K562 (cell line): ENCODE measurements around the gene JPT2. TPM values are rescaled to one million over a fixed set of nuclear protein-coding genes. Genes with fewer than 3 reads are reported as not detected.

Experiments
- ATAC-seq: fragments of 200-7000 bp; cut with Tn5 transposase; 3 replicates; pipeline ENCODE4 v1.9.1; 2020; ENCODE audit warnings: moderate library complexity
- BruUV-seq: library from RNA; stranded (reverse); fragments of 400-500 nt; replicated peaks from 2 replicates; lab custom pipeline; 2021; lab: Mats Ljungman, UMichigan
- CTCF ChIA-PET: fragments of 300-600 bp; formaldehyde crosslinking; extraction: SDS; loops from one replicate; lab custom pipeline; 2021; ENCODE audit warnings: low intra/inter-chr PET ratio; lab: Yijun Ruan, JAX
- POLR2A ChIA-PET: fragments of 300-600, 350-650 bp; sonication (Branson Sonifier 250); formaldehyde crosslinking; extraction: SDS; loops from one replicate; lab custom pipeline; 2021; ENCODE audit warnings: antibody characterized with exemption, inconsistent platforms; lab: Yijun Ruan, JAX
- DNase-seq, 4 experiments: peaks; one replicate each; pipeline versions ENCODE4 v3.0.0 to v3.0.0-alpha.2; 2011 to 2018; ENCODE audit warnings: low spot score in 3 of 4, mixed read lengths in 3 of 4; ENCODE audit errors: extremely low read depth in 1 of 4
- FAIRE-seq: peaks from 2 replicates; lab custom pipeline; 2011; peaks lifted over from hg19 to GRCh38; lab: Jason Lieb, UNC
- H2AFZ ChIP-seq: 2 replicates; pipeline ENCODE4 v1.6.0; 2011; ENCODE audit warnings: low read depth, low read length, control low read depth, inconsistent platforms
- H3K27ac ChIP-seq: fragments of 200-600 bp; 3 replicates; pipeline ENCODE4 v1.8.0; 2011; ENCODE audit warnings: low read depth, mild to moderate bottlenecking, control low read depth, inconsistent platforms, low read length, moderate library complexity, mixed read lengths; ENCODE audit errors: extremely low read depth
- H3K27me3 ChIP-seq, 2 experiments: fragments of 300-600 bp in 1 of 2; 2 replicates in 1 of 2; 3 replicates in 1 of 2; pipeline versions ENCODE4 v1.6.0 to v1.8.0; 2011; ENCODE audit warnings: inconsistent platforms in 2 of 2, low read length in 2 of 2, mild to moderate bottlenecking in 1 of 2, mixed read lengths in 1 of 2, moderate library complexity in 1 of 2; ENCODE audit not compliant: control insufficient read depth in 2 of 2, insufficient read depth in 2 of 2
- H3K36me3 ChIP-seq: fragments of 300-600 bp; 3 replicates; pipeline ENCODE4 v1.8.0; 2011; ENCODE audit warnings: mild to moderate bottlenecking, low read length, inconsistent platforms; ENCODE audit not compliant: control insufficient read depth, insufficient read depth
- H3K4me1 ChIP-seq, 2 experiments: fragments of 200-600 bp in 1 of 2; replicated peaks in 1 of 2; 2 replicates in 1 of 2; 3 replicates in 1 of 2; pipeline versions ENCODE4 v1.5.1 to v1.8.0; 2011; ENCODE audit warnings: inconsistent platforms in 2 of 2, low read length in 2 of 2, mild to moderate bottlenecking in 1 of 2, mixed read lengths in 1 of 2, moderate library complexity in 1 of 2; ENCODE audit not compliant: control insufficient read depth in 2 of 2, insufficient read depth in 2 of 2
- H3K4me2 ChIP-seq: 2 replicates; pipeline ENCODE4 v1.6.1; 2011; ENCODE audit warnings: low read length, control low read depth, inconsistent platforms, mixed read lengths; ENCODE audit not compliant: insufficient read depth
- H3K4me3 ChIP-seq: fragments of 200-600 bp; sonication (generic), shearing (Covaris generic); 2 replicates; pipeline ENCODE4 v1.5.1; 2016; ENCODE audit warnings: control low read depth, inconsistent platforms
- H3K79me2 ChIP-seq: fragments of 200-600 bp; 3 replicates; pipeline ENCODE4 v1.8.0; 2011; ENCODE audit warnings: low read length, inconsistent platforms; ENCODE audit not compliant: control insufficient read depth, insufficient read depth
- H3K9ac ChIP-seq, 2 experiments: 2 replicates each; pipeline versions ENCODE4 v1.6.0 to v1.6.1; 2011; ENCODE audit warnings: low read depth in 2 of 2, low read length in 2 of 2, control low read depth in 1 of 2, inconsistent platforms in 1 of 2, mild to moderate bottlenecking in 1 of 2, mixed read lengths in 1 of 2; ENCODE audit not compliant: insufficient read depth in 1 of 2
- H3K9me1 ChIP-seq: one replicate; pipeline ENCODE4 v1.6.0; 2011; ENCODE audit warnings: inconsistent platforms, mild to moderate bottlenecking, low read length, moderate library complexity; ENCODE audit not compliant: control insufficient read depth, insufficient read depth
- H3K9me3 ChIP-seq: replicated peaks from 2 replicates; pipeline ENCODE4 v1.5.1; 2011; ENCODE audit warnings: low read depth, low read length, inconsistent platforms; ENCODE audit not compliant: control insufficient read depth, insufficient read depth
- H4K20me1 ChIP-seq: replicated peaks from 2 replicates; pipeline ENCODE4 v1.6.1; 2011; ENCODE audit warnings: low read length, inconsistent platforms, mixed read lengths; ENCODE audit not compliant: control insufficient read depth, insufficient read depth
- DNMT1 ChIP-seq: fragments of 450-650 bp; IDR thresholded peaks from 2 replicates; pipeline ENCODE4 v1.6.1; 2016; ENCODE audit warnings: antibody characterized with exemption, mild to moderate bottlenecking
- L3MBTL2 ChIP-seq: fragments of 450-650 bp; IDR thresholded peaks from 2 replicates; pipeline ENCODE4 v1.6.1; 2016; ENCODE audit warnings: mild to moderate bottlenecking, moderate library complexity
- MBD2 ChIP-seq: sonication (generic); IDR thresholded peaks from 2 replicates; pipeline ENCODE4 v1.6.1; 2016; ENCODE audit warnings: low read depth, borderline replicate concordance
- POLR2AphosphoS5 ChIP-seq: IDR thresholded peaks from 2 replicates; pipeline ENCODE4 v1.6.1; 2011; ENCODE audit warnings: mild to moderate bottlenecking, low read depth, low read length, moderate library complexity; ENCODE audit not compliant: control insufficient read depth, insufficient read depth
- POU5F1 ChIP-seq: fragments of 150-350 bp; IDR thresholded peaks from 2 replicates; pipeline ENCODE4 v1.6.1; 2014; ENCODE audit warnings: borderline replicate concordance, low read length, low read depth, mild to moderate bottlenecking; ENCODE audit not compliant: partially characterized antibody
- SFPQ ChIP-seq: fragments of 200-400 bp; formaldehyde crosslinking; IDR thresholded peaks from 2 replicates; pipeline ENCODE4 v1.6.1; 2017; ENCODE audit warnings: mild to moderate bottlenecking, low read depth, low read length, moderate library complexity
- USF1 ChIP-seq: sonication (generic); formaldehyde crosslinking; IDR thresholded peaks from 2 replicates; pipeline ENCODE4 v1.9.0; 2022; ENCODE audit warnings: mild to moderate bottlenecking, missing genetic modification reagents
- ZNF124 ChIP-seq: sonication (generic); formaldehyde crosslinking; IDR thresholded peaks from 2 replicates; pipeline ENCODE4 v1.8.1; 2022; ENCODE audit warnings: missing genetic modification reagents
- ZNF324 ChIP-seq: fragments of 250-450 bp; sonication (Bioruptor Pico); IDR thresholded peaks from 2 replicates; pipeline ENCODE4 v1.4.0; 2020; ENCODE audit warnings: mild to moderate bottlenecking
- ZNF507 ChIP-seq: conservative IDR thresholded peaks from 2 replicates; pipeline ENCODE4 v1.6.1; 2017; ENCODE audit warnings: missing genetic modification characterization, missing compliant biosample characterization
- ZNF778 ChIP-seq: fragments of 450-650 bp; formaldehyde crosslinking; IDR thresholded peaks from 2 replicates; pipeline ENCODE4 v1.4.0; 2020; ENCODE audit warnings: mild to moderate bottlenecking, moderate library complexity
- WGBS: fragments of 100-300 bp; shearing (Covaris generic); methylation state at CpG from one replicate; pipeline ENCODE4 v1.1.6; 2016; ENCODE audit warnings: low coverage, mixed read lengths; ENCODE audit not compliant: insufficient coverage; ENCODE audit errors: missing lambda C conversion rate; 5-methylcytosine and 5-hydroxymethylcytosine counted together
- in situ Hi-C: fragments of 300-500 bp; cut with MboI; formaldehyde crosslinking; loops from 4 replicates; pipeline ENCODE4 v1.15.0; 2018; ENCODE audit warnings: inconsistent platforms, mixed read lengths
- intact Hi-C: fragments of 100-400 bp; cut with micrococcal nuclease; formaldehyde crosslinking; loops from 2 replicates; pipeline ENCODE4 v1.14.2; 2022
- polyA plus RNA-seq, 8 experiments: library from polyadenylated mRNA; depleted of rRNA in 4 of 8; stranded (reverse) in 5 of 8; unstranded in 3 of 8; fragments of >200 nt; fragmentation: Nextera tagmentation in 2 of 8; fragmentation: Illumina TruSeq in 1 of 8; extraction: Ambion mirVana in 2 of 8; extraction: Trizol in 1 of 8; gene quantifications; 2 replicates each; pipeline versions ENCODE4 v1.2.1 to v1.2.3, GENCODE V29; 2011 to 2014; ENCODE audit warnings: inconsistent platforms in 1 of 8, missing spikeins in 1 of 8
- total RNA-seq, 7 experiments: library from RNA; depleted of rRNA in 6 of 7; stranded (reverse); fragments of >200 nt in 6 of 7; fragmentation: Illumina TruSeq in 2 of 7; extraction: Trizol in 2 of 7; gene quantifications; 2 replicates each; pipeline versions ENCODE4 v1.2.1 to v1.2.3, GENCODE V29; 2011 to 2021; ENCODE audit warnings: low replicate concordance in 1 of 7

JPT2 gene
- total and polyA plus RNA-seq, 9 of the 15 experiments (the other 6 are each of a cell fraction or from before 2014, with no cell fraction given): 25.5 to 133 (median 106) TPM

GRCh38 chr16:1740234-1740633 is 62.2 kb downstream of the JPT2 start:
- DNase-seq (no peak), ATAC-seq (no peak), FAIRE-seq (no peak)
- ChIA-PET CTCF (no interaction called here), POLR2A (no interaction called here)
- Histone ChIP-seq H3K4me1 (peaks cover 0 to 51% of the 10 kb centered on the region in 2 experiments; a peak in 2 of 5 replicates), H3K36me3 (peaks cover 18% of the 10 kb centered on the region; the same call in 1 of the 3 replicates), H2AFZ (no peak overlapping the region), H3K79me2 (no peaks in the 10 kb centered on the region), H3K27ac (no peak overlapping the region), H3K4me3 (no peak overlapping the region), H3K27me3 (no peaks in the 10 kb centered on the region; a peak in 1 of 5 replicates), H3K9ac (no peak overlapping the region; a peak in 1 of 4 replicates), H3K4me2 (no peak overlapping the region), H4K20me1 (no peaks in the 10 kb centered on the region), H3K9me3 (peaks cover 29% of the 10 kb centered on the region), H3K9me1 (no peaks in the 10 kb centered on the region)
- 98% methylated on average over 32 of the region's 33 CpGs for WGBS
- BruUV-seq: no TSS peak
- intact Hi-C loops: no loop called here
- TF ChIP-seq MBD2: no peak
- no peak for TF ChIP-seq ZNF324
- no peak for TF ChIP-seq ZNF778 (CRISPR knock-in tag)
- no peak for TF ChIP-seq ZNF124 (CRISPR knock-in tag)
- in situ Hi-C loops: no loop called here

- ATAC-seq: no peak
- no peaks in the 10 kb centered on the region for H4K20me1 ChIP-seq
- CTCF ChIA-PET: no interaction called here
These were observed 62.9 kb downstream of the JPT2 start for GRCh38 chr16:1740781-1741490.

More at GRCh38 chr16:1740781-1741490, 62.9 kb downstream of the JPT2 start:
- no peak overlapping the region for H3K4me2 ChIP-seq
- peaks cover 18% of the 10 kb centered on the region; the same call in 1 of the 3 replicates for H3K36me3 ChIP-seq
- no peaks in the 10 kb centered on the region for H3K79me2 ChIP-seq
- no peaks in the 10 kb centered on the region for H3K9me1 ChIP-seq
- TF ChIP-seq SFPQ (no peak), POU5F1 (no peak), POLR2AphosphoS5 (no peak), ZNF507 (tag) (no peak), MBD2 (no peak), DNMT1 (no peak), L3MBTL2 (no peak), USF1 (CRISPR knock-in tag) (no peak)
- H3K27me3 ChIP-seq: no peaks in the 10 kb centered on the region; a peak in 1 of 5 replicates
- 95% methylated on average over 23 of the region's 30 CpGs for WGBS
- in situ Hi-C loops (no loop called here), intact Hi-C loops (no loop called here)
- FAIRE-seq: no peak
- no TSS peak for BruUV-seq
- H3K4me3 ChIP-seq: no peak overlapping the region
- no peak overlapping the region for H3K27ac ChIP-seq
- H3K9ac ChIP-seq: peak overlapping the region in 1 of 2 experiments; percentile 68; a peak in 1 of 4 replicates
- no peak overlapping the region for H2AFZ ChIP-seq
- peaks cover 22% of the 10 kb centered on the region for H3K9me3 ChIP-seq
- H3K4me1 ChIP-seq: peaks cover 0 to 50% of the 10 kb centered on the region in 2 experiments; a peak in 2 of 5 replicates
- DNase-seq: no peak
- POLR2A ChIA-PET: no interaction called here
